Neuronal stem cell (in vitro differentiated cells): Measurements from ENCODE around the gene NEK8.

ENCODE experiments used
- DNase-seq: peaks from one replicate; pipeline ENCODE4 v3.0.0-alpha.2; 2013; ENCODE audit warnings: low spot score
- H2AFZ ChIP-seq: one replicate; pipeline ENCODE4 v1.6.1; 2013; ENCODE audit warnings: mild to moderate bottlenecking, low read length, inconsistent platforms
- H2AK5ac ChIP-seq: 2 replicates; pipeline ENCODE4 v1.6.1; 2013; ENCODE audit warnings: low read depth, mild to moderate bottlenecking, inconsistent platforms, low read length, moderate library complexity, mixed read lengths
- H2BK120ac ChIP-seq: 2 replicates; pipeline ENCODE4 v1.6.1; 2013; ENCODE audit warnings: low read depth, mild to moderate bottlenecking, inconsistent platforms, low read length, moderate library complexity, mixed read lengths
- H2BK12ac ChIP-seq: one replicate; pipeline ENCODE4 v1.6.1; 2013; ENCODE audit warnings: low read length, inconsistent platforms
- H2BK15ac ChIP-seq: 2 replicates; pipeline ENCODE4 v1.6.1; 2013; ENCODE audit warnings: mild to moderate bottlenecking, low read length, inconsistent platforms, mixed read lengths
- H2BK5ac ChIP-seq: one replicate; pipeline ENCODE4 v1.6.1; 2013; ENCODE audit warnings: inconsistent platforms, mild to moderate bottlenecking, low read length, moderate library complexity
- H3K14ac ChIP-seq: one replicate; pipeline ENCODE4 v1.6.1; 2013; ENCODE audit warnings: low read length, inconsistent platforms
- H3K18ac ChIP-seq: 2 replicates; pipeline ENCODE4 v1.6.1; 2013; ENCODE audit warnings: low read length, inconsistent platforms
- H3K23ac ChIP-seq: 2 replicates; pipeline ENCODE4 v1.6.1; 2013; ENCODE audit warnings: low read depth, mild to moderate bottlenecking, mixed read lengths, low read length, inconsistent platforms; ENCODE audit not compliant: poor library complexity
- H3K27ac ChIP-seq: replicated peaks from 3 replicates; pipeline ENCODE4 v1.5.1; 2013; ENCODE audit warnings: low read length, inconsistent platforms
- H3K27me3 ChIP-seq, 3 experiments: 2 replicates each; pipeline ENCODE4 v1.6.1; 2013; ENCODE audit warnings: low read length in 3 of 3, mild to moderate bottlenecking in 2 of 3, inconsistent platforms in 1 of 3, low read depth in 1 of 3, mixed read lengths in 1 of 3, moderate library complexity in 1 of 3; ENCODE audit not compliant: control insufficient read depth in 3 of 3, insufficient read depth in 3 of 3
- H3K36me3 ChIP-seq, 2 donors: replicated peaks in 1 of 2; 2 replicates each; pipeline ENCODE4 v1.6.1; 2013; ENCODE audit warnings: low read length in 2 of 2; ENCODE audit not compliant: control insufficient read depth in 2 of 2, insufficient read depth in 2 of 2
- H3K4ac ChIP-seq: 2 replicates; pipeline ENCODE4 v1.6.1; 2013; ENCODE audit warnings: inconsistent platforms, mild to moderate bottlenecking, low read length, moderate library complexity
- H3K4me1 ChIP-seq, 2 donors: 1 replicate in 1 of 2; 2 replicates in 1 of 2; pipeline ENCODE4 v1.6.1; 2013; ENCODE audit warnings: low read length in 2 of 2, low read depth in 1 of 2; ENCODE audit not compliant: control insufficient read depth in 2 of 2, insufficient read depth in 1 of 2
- H3K4me2 ChIP-seq: one replicate; pipeline ENCODE4 v1.6.1; 2013; ENCODE audit warnings: mild to moderate bottlenecking, low read length, inconsistent platforms; ENCODE audit not compliant: insufficient read depth, poor library complexity, severe bottlenecking
- H3K4me3 ChIP-seq, 2 donors: 2 replicates each; pipeline ENCODE4 v1.5.1; 2013; ENCODE audit warnings: low read length in 2 of 2, mild to moderate bottlenecking in 2 of 2, inconsistent platforms in 1 of 2, moderate library complexity in 1 of 2
- H3K79me1 ChIP-seq: one replicate; pipeline ENCODE4 v1.6.1; 2013; ENCODE audit warnings: low read depth, mild to moderate bottlenecking, inconsistent platforms, low read length, moderate library complexity
- H3K9ac ChIP-seq: one replicate; pipeline ENCODE4 v1.6.1; 2013; ENCODE audit warnings: mild to moderate bottlenecking, low read depth, low read length, inconsistent platforms; ENCODE audit not compliant: poor library complexity
- H3K9me3 ChIP-seq, 2 donors: replicated peaks in 1 of 2; 2 replicates each; pipeline versions ENCODE3 to v1.6.1; 2013; ENCODE audit warnings: low read length in 2 of 2, mild to moderate bottlenecking in 2 of 2, inconsistent platforms in 1 of 2, low read depth in 1 of 2, mixed read lengths in 1 of 2, moderate library complexity in 1 of 2; ENCODE audit not compliant: control insufficient read depth in 2 of 2, insufficient read depth in 1 of 2
- H4K8ac ChIP-seq: one replicate; pipeline ENCODE4 v1.6.1; 2013; ENCODE audit warnings: low read depth, mild to moderate bottlenecking, inconsistent platforms, low read length, moderate library complexity
- H4K91ac ChIP-seq: one replicate; pipeline ENCODE4 v1.6.1; 2013; ENCODE audit warnings: low read length, low read depth, mild to moderate bottlenecking, inconsistent platforms; ENCODE audit not compliant: poor library complexity
- WGBS, 2 donors: extraction: QIAGEN DNeasy Blood & Tissue Kit; methylation state at CpG; one replicate each; pipeline ENCODE4 v1.1.7; 2013; ENCODE audit warnings: missing lambda C conversion rate in 2 of 2, mixed read lengths in 1 of 2; ENCODE audit not compliant: insufficient read length in 2 of 2, insufficient replicate concordance in 1 of 2; ENCODE audit errors: extremely low coverage in 2 of 2; 5-methylcytosine and 5-hydroxymethylcytosine counted together

The NEK8 gene

DNA sequence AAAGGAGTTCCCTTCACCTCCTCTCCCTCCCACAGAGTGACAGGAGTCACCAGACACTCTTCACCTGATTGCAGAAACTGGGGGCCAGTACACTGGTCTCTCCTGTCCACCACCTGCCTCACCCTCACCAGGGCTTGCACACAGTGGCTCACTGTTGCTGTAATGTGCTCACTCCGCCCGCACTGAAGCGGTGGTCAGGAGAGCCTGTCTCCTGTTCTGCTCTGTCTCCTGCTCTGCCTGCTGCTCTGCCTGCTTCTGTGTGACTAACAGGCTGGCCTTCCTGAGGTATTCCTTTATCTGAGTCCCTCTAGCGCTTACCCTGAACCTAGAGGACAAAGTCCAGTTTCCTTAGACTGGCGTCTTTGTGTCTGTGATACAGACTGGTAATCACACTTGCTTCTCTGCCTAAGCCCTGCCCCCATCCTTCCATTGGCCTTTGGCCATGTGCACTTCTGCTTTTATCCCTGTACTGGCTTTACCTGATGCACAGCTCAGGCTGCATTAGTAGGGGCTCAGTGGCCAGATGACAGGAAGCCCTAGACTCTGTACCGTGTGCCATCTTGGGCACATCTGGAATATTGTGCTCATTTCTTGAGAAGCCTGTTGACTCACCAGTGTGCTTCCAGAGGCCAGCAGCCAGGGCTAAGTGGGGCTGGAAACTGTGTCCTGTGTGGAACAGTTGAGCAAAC, 30.2 kb upstream of the NEK8 start:
- Histone ChIP-seq H3K27me3 (no peaks in the 10 kb centered on the region), H3K23ac (peak overlapping the region; percentile 46), H3K36me3 (peaks cover 81 to 100% of the 10 kb centered on the region in 2 donors)

DNA sequence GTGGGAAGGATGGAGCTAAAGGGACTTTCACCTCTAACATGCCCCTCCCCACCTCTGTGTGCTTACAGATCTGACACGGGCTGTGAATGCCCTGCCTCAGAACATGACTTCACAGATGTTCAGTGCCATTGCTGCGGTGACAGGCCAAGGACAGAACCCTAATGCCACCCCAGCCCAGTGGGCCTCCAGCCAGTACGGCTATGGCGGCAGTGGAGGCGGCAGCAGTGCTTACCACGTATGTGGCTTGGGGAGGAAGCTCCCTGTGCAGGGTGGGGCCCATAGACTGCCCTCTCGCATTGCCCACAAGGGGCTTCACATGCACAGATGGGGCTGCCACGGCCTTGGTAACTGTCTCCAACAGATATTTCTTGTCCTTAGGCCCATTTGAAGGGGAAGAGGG, 28.3 kb upstream of the NEK8 start:
- Histone ChIP-seq H4K8ac (no peak overlapping the region), H3K4ac (no peak overlapping the region), H3K9me3 (no peaks in the 10 kb centered on the region), H3K23ac (peak overlapping the region; percentile 25), H2BK5ac (no peak overlapping the region), H3K4me2 (no peak overlapping the region), H2AK5ac (no peak overlapping the region), H4K91ac (no peak overlapping the region), H3K27me3 (no peaks in the 10 kb centered on the region), H2BK15ac (no peak overlapping the region), H3K36me3 (peaks cover 71 to 94% of the 10 kb centered on the region in 2 donors), H2BK120ac (no peak overlapping the region), H3K18ac (no peak overlapping the region), H3K79me1 (no peaks in the 10 kb centered on the region), H3K14ac (no peak overlapping the region), H3K4me3 (no peak overlapping the region), H2AFZ (no peak overlapping the region), H3K27ac (no peak overlapping the region), H3K4me1 (peaks cover 16% of the 10 kb centered on the region in 2 donors), H3K9ac (no peak overlapping the region), H2BK12ac (no peak overlapping the region)
- WGBS, 2 donors: no CpG with 5 or more reads among the region's 8 CpGs
- no peak for DNase-seq

More for the DNA sequence above, 30.2 kb upstream of the NEK8 start:
- Histone ChIP-seq H3K18ac (no peak overlapping the region), H3K9me3 (no peaks in the 10 kb centered on the region), H2AK5ac (no peak overlapping the region), H2BK5ac (no peak overlapping the region), H3K4me3 (no peak overlapping the region), H2AFZ (no peak overlapping the region), H4K8ac (no peak overlapping the region), H3K4ac (no peak overlapping the region), H2BK15ac (no peak overlapping the region), H3K4me2 (no peak overlapping the region), H4K91ac (no peak overlapping the region), H2BK120ac (no peak overlapping the region), H2BK12ac (no peak overlapping the region), H3K14ac (no peak overlapping the region), H3K27ac (no peak overlapping the region), H3K9ac (no peak overlapping the region), H3K4me1 (peaks cover 16% of the 10 kb centered on the region in 2 donors), H3K79me1 (no peaks in the 10 kb centered on the region)
- DNase-seq: no peak
- WGBS, 2 donors: no CpG with 5 or more reads among the region's 6 CpGs

DNA sequence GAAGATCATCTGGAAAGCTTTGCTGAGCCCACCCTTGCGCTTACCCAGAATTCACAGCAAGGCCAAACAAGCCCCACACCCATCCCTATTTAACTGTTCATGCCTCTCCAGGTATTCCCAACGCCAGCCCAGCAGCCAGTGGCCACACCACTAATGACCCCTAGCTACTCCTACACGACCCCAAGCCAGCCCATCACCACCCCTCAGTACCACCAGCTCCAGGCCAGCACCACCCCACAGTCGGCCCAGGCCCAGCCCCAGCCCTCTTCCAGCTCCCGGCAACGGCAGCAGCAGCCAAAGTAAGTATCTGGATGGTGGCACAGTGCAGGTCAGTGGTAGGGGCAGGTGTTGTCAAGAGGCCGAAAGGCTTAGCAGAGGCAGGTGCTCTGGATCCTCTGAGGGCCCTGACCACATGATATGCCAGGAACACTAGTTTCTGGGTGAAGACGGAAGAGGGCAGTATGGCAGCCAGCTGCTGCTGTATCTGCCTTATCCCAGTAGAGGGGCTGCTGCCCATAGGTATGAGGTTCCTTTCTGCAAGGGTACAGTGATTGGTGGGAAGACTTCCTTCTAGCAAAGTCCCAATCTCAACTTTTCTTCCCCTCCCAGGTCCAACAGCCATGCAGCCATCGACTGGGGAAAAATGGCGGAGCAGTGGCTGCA, 27.6 kb upstream of the NEK8 start:
- Histone ChIP-seq H3K9me3 (no peaks in the 10 kb centered on the region), H3K27ac (no peak overlapping the region), H4K91ac (no peak overlapping the region), H3K4ac (no peak overlapping the region), H2BK15ac (no peak overlapping the region), H3K27me3 (no peaks in the 10 kb centered on the region), H3K18ac (no peak overlapping the region), H2AFZ (no peak overlapping the region), H3K9ac (no peak overlapping the region), H2BK5ac (no peak overlapping the region), H3K23ac (peak overlapping the region; percentile 83), H3K4me3 (no peak overlapping the region), H3K4me2 (no peak overlapping the region), H3K36me3 (peaks cover 68 to 88% of the 10 kb centered on the region in 2 donors), H3K79me1 (peaks cover 4% of the 10 kb centered on the region), H2AK5ac (no peak overlapping the region), H3K4me1 (peaks cover 16 to 17% of the 10 kb centered on the region in 2 donors), H2BK12ac (no peak overlapping the region), H2BK120ac (no peak overlapping the region), H3K14ac (no peak overlapping the region), H4K8ac (no peak overlapping the region)
- no peak for DNase-seq
- no CpG with 5 or more reads among the region's 10 CpGs for WGBS, 2 donors

GRCh38 chr17:28702026-28702751, 26.4 kb upstream of the NEK8 start:
- Histone ChIP-seq H4K8ac (no peak overlapping the region), H2AK5ac (no peak overlapping the region), H3K14ac (no peak overlapping the region), H3K18ac (no peak overlapping the region), H3K27ac (peak overlapping the region; percentile 56), H2BK120ac (no peak overlapping the region), H2BK15ac (no peak overlapping the region), H2AFZ (no peak overlapping the region), H3K79me1 (peaks cover 6% of the 10 kb centered on the region), H3K4me3 (no peak overlapping the region), H3K4me1 (peaks cover 16 to 19% of the 10 kb centered on the region in 2 donors), H3K4ac (no peak overlapping the region), H3K36me3 (peaks cover 60 to 77% of the 10 kb centered on the region in 2 donors), H3K23ac (peak overlapping the region; percentile 83), H3K9me3 (no peaks in the 10 kb centered on the region), H3K27me3 (no peaks in the 10 kb centered on the region), H4K91ac (no peak overlapping the region), H2BK12ac (no peak overlapping the region), H3K9ac (peak overlapping the region; percentile 61), H2BK5ac (no peak overlapping the region), H3K4me2 (no peak overlapping the region)
- no peak for DNase-seq
- no CpG with 5 or more reads among the region's 10 CpGs for WGBS, 2 donors
